Activated CD8-positive, alpha-beta memory T cell treated with anti-CD3 and anti-CD28 coated beads for 24 hours (primary cell): ENCODE data around the gene PARP15.

Experiments used
- DNase-seq: peaks from one replicate; pipeline ENCODE4 v3.0.0-alpha.2; 2020

Gene PARP15

GRCh38 chr3:122576174-122576940 is 1.1 kb upstream of the PARP15 start:
- DNase-seq: no peak

- DNase-seq: no peak
Observed at GRCh38 chr3:122578069-122578740, 755 bp downstream of the PARP15 start.

- DNase-seq: no peak
Observed at GRCh38 chr3:122580470-122580869, 3.0 kb downstream of the PARP15 start.

GRCh38 chr3:122581622-122582021 is 4.2 kb downstream of the PARP15 start:
- no peak for DNase-seq

GRCh38 chr3:122582390-122582789 is 4.9 kb downstream of the PARP15 start:
- DNase-seq: no peak

- no peak for DNase-seq
Observed at GRCh38 chr3:122586098-122586497, 8.6 kb downstream of the PARP15 start.

- no peak for DNase-seq
Observed at GRCh38 chr3:122586773-122587485, 9.5 kb downstream of the PARP15 start.

- DNase-seq: no peak
Observed at GRCh38 chr3:122587572-122587971, 10.1 kb downstream of the PARP15 start.

- DNase-seq: no peak
Observed at GRCh38 chr3:122589297-122589696, 11.8 kb downstream of the PARP15 start.

GRCh38 chr3:122590610-122591009 is 13.2 kb downstream of the PARP15 start:
- no peak for DNase-seq

- DNase-seq: no peak
Observed at GRCh38 chr3:122594025-122594424, 16.6 kb downstream of the PARP15 start.

- no peak for DNase-seq
Observed at GRCh38 chr3:122598151-122598550, 20.7 kb downstream of the PARP15 start.

GRCh38 chr3:122598556-122598955 is 21.1 kb downstream of the PARP15 start:
- DNase-seq: no peak

- DNase-seq: no peak
Observed at GRCh38 chr3:122602011-122602710, 24.7 kb downstream of the PARP15 start.

- no peak for DNase-seq
Observed at GRCh38 chr3:122603056-122603455, 25.6 kb downstream of the PARP15 start.

GRCh38 chr3:122606330-122606729 is 28.9 kb downstream of the PARP15 start:
- no peak for DNase-seq

GRCh38 chr3:122608916-122609315 is 31.5 kb downstream of the PARP15 start:
- DNase-seq: no peak

- DNase-seq: peak; percentile 75
Observed at GRCh38 chr3:122609798-122610559, 32.5 kb downstream of the PARP15 start.

- DNase-seq: no peak
Observed at GRCh38 chr3:122612696-122613095, 35.2 kb downstream of the PARP15 start.

- DNase-seq: no peak
Observed at GRCh38 chr3:122615303-122615702, 37.9 kb downstream of the PARP15 start.

GRCh38 chr3:122618614-122619013 is 41.2 kb downstream of the PARP15 start:
- DNase-seq: no peak

- DNase-seq: no peak
Observed at GRCh38 chr3:122619040-122619439, 41.6 kb downstream of the PARP15 start.
